K562 (cell line): ENCODE results near the gene PRRC2A. TPM values are rescaled to one million over a fixed set of nuclear protein-coding genes. Genes with fewer than 3 reads are reported as not detected.

ENCODE experiments used
- CSDE1 ChIP-seq, 2 experiments: fragments of 450-650 bp; IDR thresholded peaks; 2 replicates each; pipeline ENCODE4 v1.6.1; 2016; ENCODE audit warnings: mild to moderate bottlenecking in 1 of 2
- ETV6 ChIP-seq, 3 experiments: fragments of 150-350 bp in 1 of 3; sonication (generic) in 1 of 3; formaldehyde crosslinking in 1 of 3; IDR thresholded peaks; 2 replicates each; pipeline versions ENCODE4 v1.6.1 to v1.8.0; 2014 to 2022; ENCODE audit warnings: borderline replicate concordance in 2 of 3, low read depth in 2 of 3, antibody characterized with exemption in 1 of 3, low read length in 1 of 3, mild to moderate bottlenecking in 1 of 3, missing genetic modification reagents in 1 of 3
- HCFC1 ChIP-seq: IDR thresholded peaks from 2 replicates; pipeline ENCODE4 v1.6.1; 2012; ENCODE audit warnings: low read depth, low read length, improper control_type of control experiment
- MAFF ChIP-seq: IDR thresholded peaks from 2 replicates; pipeline ENCODE4 v1.6.1; 2012; ENCODE audit warnings: low read length, improper control_type of control experiment
- MNT ChIP-seq, 2 experiments: fragments of 450-650 bp; conservative IDR thresholded peaks; 2 replicates each; pipeline ENCODE4 v1.6.1; 2017; ENCODE audit warnings: mild to moderate bottlenecking in 2 of 2, moderate library complexity in 2 of 2
- MTF1 ChIP-seq: fragments of 250-450 bp; sonication (Bioruptor Pico); IDR thresholded peaks from 2 replicates; pipeline ENCODE4 v1.9.0; 2021; ENCODE audit warnings: moderate library complexity, mild to moderate bottlenecking, inconsistent platforms, borderline replicate concordance
- TBL1XR1 ChIP-seq, 2 experiments: IDR thresholded peaks; 2 replicates each; pipeline ENCODE4 v1.6.1; 2012; ENCODE audit warnings: improper control_type of control experiment in 2 of 2, low read length in 2 of 2, mild to moderate bottlenecking in 1 of 2
- YY1 ChIP-seq, 3 experiments: IDR thresholded peaks; 2 replicates each; pipeline ENCODE4 v1.6.1; 2011; ENCODE audit warnings: low read length in 2 of 3, mild to moderate bottlenecking in 2 of 3, moderate library complexity in 2 of 3, borderline replicate concordance in 1 of 3, control low read depth in 1 of 3, low read depth in 1 of 3; ENCODE audit not compliant: insufficient read depth in 3 of 3, insufficient replicate concordance in 2 of 3, control insufficient read depth in 1 of 3, insufficient read length in 1 of 3; ENCODE audit errors: extremely low read depth in 1 of 3
- ZNF175 ChIP-seq: fragments of 200-800 bp; sonication (Bioruptor generic); IDR thresholded peaks from 2 replicates; pipeline ENCODE4 v1.6.1; 2016; ENCODE audit warnings: low read depth, mild to moderate bottlenecking, missing genetic modification characterization, missing compliant biosample characterization
- ZNF407 ChIP-seq: fragments of 450-650 bp; IDR thresholded peaks from 2 replicates; pipeline ENCODE4 v1.6.1; 2016; ENCODE audit warnings: low read depth
- ZNF57 ChIP-seq: fragments of 450-650 bp; formaldehyde crosslinking; IDR thresholded peaks from 2 replicates; pipeline ENCODE4 v1.4.0; 2020; ENCODE audit warnings: mild to moderate bottlenecking, moderate library complexity
- ZNF644 ChIP-seq: fragments of 200-800 bp; sonication (Bioruptor generic); IDR thresholded peaks from 2 replicates; pipeline ENCODE4 v1.6.1; 2016; ENCODE audit warnings: low read depth, missing genetic modification characterization, missing compliant biosample characterization
- ZNF780A ChIP-seq: fragments of 250-450 bp; sonication (Bioruptor Pico); IDR thresholded peaks from 2 replicates; pipeline ENCODE4 v1.5.0; 2021; ENCODE audit warnings: mild to moderate bottlenecking
- polyA plus RNA-seq, 8 experiments: library from polyadenylated mRNA; depleted of rRNA in 4 of 8; stranded (reverse) in 5 of 8; unstranded in 3 of 8; fragments of >200 nt; fragmentation: Nextera tagmentation in 2 of 8; fragmentation: Illumina TruSeq in 1 of 8; extraction: Ambion mirVana in 2 of 8; extraction: Trizol in 1 of 8; gene quantifications; 2 replicates each; pipeline versions ENCODE4 v1.2.1 to v1.2.3, GENCODE V29; 2011 to 2014; ENCODE audit warnings: inconsistent platforms in 1 of 8, missing spikeins in 1 of 8
- total RNA-seq, 7 experiments: library from RNA; depleted of rRNA in 6 of 7; stranded (reverse); fragments of >200 nt in 6 of 7; fragmentation: Illumina TruSeq in 2 of 7; extraction: Trizol in 2 of 7; gene quantifications; 2 replicates each; pipeline versions ENCODE4 v1.2.1 to v1.2.3, GENCODE V29; 2011 to 2021; ENCODE audit warnings: low replicate concordance in 1 of 7
- TF ChIP-seq, protein P1 (sequence below): fragments of 450-650 bp; IDR thresholded peaks from 2 replicates; pipeline ENCODE4 v1.6.1; 2016; ENCODE audit warnings: borderline replicate concordance

PRRC2A gene
- total and polyA plus RNA-seq, 9 of the 15 experiments (the other 6 are each of a cell fraction or from before 2014, with no cell fraction given), result 1.0 to 332 (median 63.0) TPM

GRCh38 chr6:31621320-31621939 is 915 bp downstream of the PRRC2A start (continued):
- TF ChIP-seq ZNF407, result no peak; the same call in 1 of the 2 replicates
- TF ChIP-seq ZNF644, result no peak
- TF ChIP-seq, protein P1, sequence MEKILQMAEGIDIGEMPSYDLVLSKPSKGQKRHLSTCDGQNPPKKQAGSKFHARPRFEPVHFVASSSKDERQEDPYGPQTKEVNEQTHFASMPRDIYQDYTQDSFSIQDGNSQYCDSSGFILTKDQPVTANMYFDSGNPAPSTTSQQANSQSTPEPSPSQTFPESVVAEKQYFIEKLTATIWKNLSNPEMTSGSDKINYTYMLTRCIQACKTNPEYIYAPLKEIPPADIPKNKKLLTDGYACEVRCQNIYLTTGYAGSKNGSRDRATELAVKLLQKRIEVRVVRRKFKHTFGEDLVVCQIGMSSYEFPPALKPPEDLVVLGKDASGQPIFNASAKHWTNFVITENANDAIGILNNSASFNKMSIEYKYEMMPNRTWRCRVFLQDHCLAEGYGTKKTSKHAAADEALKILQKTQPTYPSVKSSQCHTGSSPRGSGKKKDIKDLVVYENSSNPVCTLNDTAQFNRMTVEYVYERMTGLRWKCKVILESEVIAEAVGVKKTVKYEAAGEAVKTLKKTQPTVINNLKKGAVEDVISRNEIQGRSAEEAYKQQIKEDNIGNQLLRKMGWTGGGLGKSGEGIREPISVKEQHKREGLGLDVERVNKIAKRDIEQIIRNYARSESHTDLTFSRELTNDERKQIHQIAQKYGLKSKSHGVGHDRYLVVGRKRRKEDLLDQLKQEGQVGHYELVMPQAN, result peak; percentile 4
- TF ChIP-seq TBL1XR1 (IDR thresholded peaks at IDR 0.05; ENCODE audit: low read length in 2 of 2), result no peak
- no peak for TF ChIP-seq MNT (conservative IDR thresholded peaks at IDR 0.05)
- TF ChIP-seq ETV6 (IDR thresholded peaks at IDR 0.05; ENCODE audit: borderline replicate concordance in 1 of 2, low read depth in 2 of 2, low read length in 1 of 2), result peak in 1 of 2 experiments; percentile 10; a peak in 1 of 4 replicates
- TF ChIP-seq ETV6 (CRISPR knock-in tag; IDR thresholded peaks at IDR 0.05; ENCODE audit: borderline replicate concordance), result 0 out of 2 replicates have a peak, but pooled peaks have one; percentile 19
- TF ChIP-seq ZNF780A (CRISPR knock-in tag), result no peak
- TF ChIP-seq ZNF175, result 0 out of 2 replicates have a peak, but pooled peaks have one; percentile 15
- TF ChIP-seq ZNF57 (CRISPR knock-in tag), result no peak
- no peak for TF ChIP-seq MAFF
- no peak for TF ChIP-seq MTF1 (CRISPR knock-in tag)
- peak in 1 of 3 experiments; percentile 42 for TF ChIP-seq YY1 (IDR thresholded peaks at IDR 0.05; ENCODE audit: borderline replicate concordance in 1 of 3, control insufficient read depth in 1 of 3, extremely low read depth in 1 of 3, insufficient read depth in 3 of 3, insufficient read length in 1 of 3, insufficient replicate concordance in 2 of 3, low read depth in 1 of 3, low read length in 2 of 3)
- peak in 1 of 2 experiments; percentile 39; a peak in 1 of 4 replicates for TF ChIP-seq CSDE1 (IDR thresholded peaks at IDR 0.05)
- TF ChIP-seq HCFC1, result no peak
